Activated CD4-positive, alpha-beta T cell treated with anti-CD3 and anti-CD28 coated beads for 24 hours (primary cell): ENCODE results near the gene EXOC8.
"Not testable (repeated sequence)": the region's sequence is repeated elsewhere in the genome, so short reads cannot be mapped to it uniquely, and the experiment has no call there.

ENCODE experiments used
- DNase-seq, 2 donors: peaks; one replicate each; pipeline ENCODE4 v3.0.0-alpha.2; 2020; ENCODE audit warnings: low read depth in 2 of 2

Gene EXOC8

GRCh38 chr1:231351816-231352215 lies 14.2 kb upstream of the EXOC8 start:
- DNase-seq, result no peak

GRCh38 chr1:231348856-231349255 lies 11.2 kb upstream of the EXOC8 start:
- not testable (repeated sequence) for DNase-seq

- DNase-seq, result no peak
Measured at GRCh38 chr1:231348442-231348841, 10.8 kb upstream of the EXOC8 start.

GRCh38 chr1:231347961-231348360 lies 10.3 kb upstream of the EXOC8 start:
- DNase-seq, result no peak

- no peak for DNase-seq
Measured at GRCh38 chr1:231340328-231341013, 2.8 kb upstream of the EXOC8 start.

GRCh38 chr1:231338270-231339128 lies 847 bp upstream of the EXOC8 start, which contains the start of gene SPRTN:
TSS of gene SPRTN (plus strand) at chr1:231338293. CDS start at chr1:231338384, 91 bp downstream.
- DNase-seq, result no peak

GRCh38 chr1:231337043-231337471 lies 595 bp downstream of the EXOC8 start:
- DNase-seq, result no peak

- DNase-seq, result no peak
Measured at GRCh38 chr1:231335663-231336602, 1.7 kb downstream of the EXOC8 start.

GRCh38 chr1:231334952-231335351 lies 2.7 kb downstream of the EXOC8 start:
- no peak for DNase-seq

GRCh38 chr1:231334079-231334666 lies 3.5 kb downstream of the EXOC8 start:
- DNase-seq, result no peak

GRCh38 chr1:231332761-231333160 lies 4.9 kb downstream of the EXOC8 start:
- no peak for DNase-seq

- DNase-seq, result no peak
Measured at GRCh38 chr1:231329483-231329882, 8.2 kb downstream of the EXOC8 start.

- DNase-seq, result no peak
Measured at GRCh38 chr1:231327617-231328016, 10.0 kb downstream of the EXOC8 start.

- DNase-seq, result no peak
Measured at GRCh38 chr1:231326248-231326647, 11.4 kb downstream of the EXOC8 start.

- no peak for DNase-seq
Measured at GRCh38 chr1:231324660-231325059, 13.0 kb downstream of the EXOC8 start.

GRCh38 chr1:231322880-231323530 lies 14.6 kb downstream of the EXOC8 start:
- no peak for DNase-seq

GRCh38 chr1:231319080-231319479 lies 18.6 kb downstream of the EXOC8 start:
- DNase-seq, result no peak

- DNase-seq, result no peak
Measured at GRCh38 chr1:231318568-231318967, 19.1 kb downstream of the EXOC8 start.

GRCh38 chr1:231318015-231318355 lies 19.7 kb downstream of the EXOC8 start:
- DNase-seq, result no peak

GRCh38 chr1:231317306-231318014 lies 20.2 kb downstream of the EXOC8 start:
- DNase-seq, result no peak
